ENCODE results near the gene DUS4L.

Gene DUS4L

DNA sequence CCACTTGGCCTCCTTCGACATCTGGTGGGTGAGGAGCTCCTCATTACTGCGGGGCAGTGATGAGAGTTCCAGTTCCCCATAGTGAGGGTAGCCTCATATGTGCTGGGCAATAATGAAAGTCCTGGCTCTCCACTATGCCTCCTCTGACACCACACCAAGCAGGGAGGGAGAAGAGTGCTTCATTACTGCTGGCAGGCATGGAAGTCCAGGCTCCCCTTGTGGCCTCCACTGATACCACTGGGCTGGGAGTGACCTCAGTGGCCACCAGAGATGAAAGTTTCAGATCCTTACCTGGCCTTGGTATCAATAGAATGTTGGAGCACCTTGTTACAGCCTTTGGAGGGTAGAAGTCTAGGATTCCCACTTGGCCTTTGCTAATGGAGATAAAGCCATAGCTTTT, 6.5 kb downstream of the DUS4L start:
- no peak overlapping the region for H3K4me3 Mint-ChIP-seq
- H3K4me1 Mint-ChIP-seq: peaks cover 6% of the 10 kb centered on the region
- no peaks in the 10 kb centered on the region for H3K27me3 Mint-ChIP-seq (ENCODE audit: low read depth, poor library complexity)
- no peak for TF ChIP-seq CTCF (IDR thresholded peaks at IDR 0.05)
- H3K27ac Mint-ChIP-seq: no peak overlapping the region
- H3K36me3 Mint-ChIP-seq (ENCODE audit: low read depth): peaks cover 28% of the 10 kb centered on the region
- H3K9me3 Mint-ChIP-seq: no peaks in the 10 kb centered on the region
- no peak for DNase-seq

GRCh38 chr7:107573537-107573936, 9.8 kb downstream of the DUS4L start:
- H3K4me3 Mint-ChIP-seq: no peak overlapping the region
- no peaks in the 10 kb centered on the region for H3K9me3 Mint-ChIP-seq
- H3K27ac Mint-ChIP-seq: no peak overlapping the region
- peaks cover 29% of the 10 kb centered on the region for H3K36me3 Mint-ChIP-seq (ENCODE audit: low read depth)
- H3K4me1 Mint-ChIP-seq: no peaks in the 10 kb centered on the region
- H3K27me3 Mint-ChIP-seq (ENCODE audit: low read depth, poor library complexity): no peaks in the 10 kb centered on the region
- DNase-seq: no peak
- TF ChIP-seq CTCF (IDR thresholded peaks at IDR 0.05): no peak

DNA sequence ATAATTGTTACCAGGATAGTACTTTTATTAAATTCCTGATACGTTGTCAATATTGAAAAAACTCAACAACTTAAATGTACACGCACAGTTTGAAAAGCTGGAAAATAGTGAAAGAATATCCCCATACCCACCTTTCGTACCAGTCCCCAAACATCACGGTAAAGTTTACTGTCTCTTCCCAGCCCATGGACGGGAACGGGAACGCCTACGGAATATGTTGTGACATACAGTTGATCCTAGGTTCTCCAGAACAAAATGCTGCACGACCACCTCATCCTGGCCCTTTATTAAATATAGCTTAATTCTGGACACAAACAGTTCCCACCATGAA, 15.7 kb downstream of the DUS4L start:
- H3K36me3 Mint-ChIP-seq (ENCODE audit: low read depth): peaks cover 23% of the 10 kb centered on the region
- H3K9me3 Mint-ChIP-seq: no peaks in the 10 kb centered on the region
- peak overlapping the region; percentile 93 for H3K4me3 Mint-ChIP-seq

GRCh38 chr7:107579885-107580715, 16.3 kb downstream of the DUS4L start, which contains the start of gene BCAP29:
BCAP29 (plus strand) TSS chr7:107580246; CDS start chr7:107580773, 527 bp downstream.
- peak; percentile 80 for DNase-seq
- peaks cover 24% of the 10 kb centered on the region for H3K36me3 Mint-ChIP-seq (ENCODE audit: low read depth)
- H3K4me3 Mint-ChIP-seq: peak within 1 kb of the TSS; percentile 93
- H3K9me3 Mint-ChIP-seq: no peaks in the 10 kb centered on the region
- no peak for TF ChIP-seq CTCF (IDR thresholded peaks at IDR 0.05)
- H3K27ac Mint-ChIP-seq: peak within 1 kb of the TSS; percentile 86
- H3K4me1 Mint-ChIP-seq: peaks cover 23% of the 10 kb centered on the region
- H3K27me3 Mint-ChIP-seq (ENCODE audit: low read depth, poor library complexity): no peaks in the 10 kb centered on the region

More for the DNA sequence above, 15.7 kb downstream of the DUS4L start:
- Mint-ChIP-seq H3K4me1 (peaks cover 23% of the 10 kb centered on the region), H3K27me3 (ENCODE audit: low read depth, poor library complexity) (no peaks in the 10 kb centered on the region), H3K27ac (peak overlapping the region; percentile 86)
- TF ChIP-seq CTCF (IDR thresholded peaks at IDR 0.05): no peak
- DNase-seq: no peak

GRCh38 chr7:107580716-107581383, 17.1 kb downstream of the DUS4L start:
- H3K4me1 Mint-ChIP-seq: peaks cover 23% of the 10 kb centered on the region
- no peaks in the 10 kb centered on the region for H3K27me3 Mint-ChIP-seq (ENCODE audit: low read depth, poor library complexity)
- DNase-seq: no peak
- peaks cover 26% of the 10 kb centered on the region for H3K36me3 Mint-ChIP-seq (ENCODE audit: low read depth)
- no peak for TF ChIP-seq CTCF (IDR thresholded peaks at IDR 0.05)
- peak overlapping the region; percentile 87 for H3K4me3 Mint-ChIP-seq
- peak overlapping the region; percentile 51 for H3K27ac Mint-ChIP-seq
- no peaks in the 10 kb centered on the region for H3K9me3 Mint-ChIP-seq
